ENCODE results near the gene GREM1. TPM values are rescaled to one million over a fixed set of nuclear protein-coding genes. Genes with fewer than 3 reads are reported as not detected.

GREM1 gene
- total RNA-seq, 4 donors from 2014 or later: 0.79 to 77.3 (median 15.8) TPM

DNA sequence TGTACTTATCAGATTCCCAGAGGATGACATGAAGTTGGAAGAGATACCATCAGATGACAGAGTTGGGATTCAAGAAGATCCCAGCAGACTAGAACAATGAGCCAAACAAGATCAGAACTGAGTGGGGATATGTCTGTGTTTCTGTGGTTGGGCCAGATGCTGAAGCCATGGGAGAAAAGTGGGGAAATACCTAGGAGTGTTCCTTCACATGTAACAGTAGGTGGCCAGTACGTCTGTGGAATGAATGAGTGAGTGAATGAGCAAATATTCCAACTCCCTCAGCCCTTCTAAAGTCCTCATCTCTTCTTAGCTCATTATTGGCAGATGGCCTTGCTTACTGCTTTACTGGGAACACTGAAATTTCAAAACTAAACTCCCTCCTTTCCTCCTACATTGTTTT is 32.2 kb upstream of the GREM1 start:
- DNase-seq (ENCODE audit: low spot score) (no peak), ATAC-seq (ENCODE audit: low FRiP score) (no peak)
- TF ChIP-seq, protein P1, sequence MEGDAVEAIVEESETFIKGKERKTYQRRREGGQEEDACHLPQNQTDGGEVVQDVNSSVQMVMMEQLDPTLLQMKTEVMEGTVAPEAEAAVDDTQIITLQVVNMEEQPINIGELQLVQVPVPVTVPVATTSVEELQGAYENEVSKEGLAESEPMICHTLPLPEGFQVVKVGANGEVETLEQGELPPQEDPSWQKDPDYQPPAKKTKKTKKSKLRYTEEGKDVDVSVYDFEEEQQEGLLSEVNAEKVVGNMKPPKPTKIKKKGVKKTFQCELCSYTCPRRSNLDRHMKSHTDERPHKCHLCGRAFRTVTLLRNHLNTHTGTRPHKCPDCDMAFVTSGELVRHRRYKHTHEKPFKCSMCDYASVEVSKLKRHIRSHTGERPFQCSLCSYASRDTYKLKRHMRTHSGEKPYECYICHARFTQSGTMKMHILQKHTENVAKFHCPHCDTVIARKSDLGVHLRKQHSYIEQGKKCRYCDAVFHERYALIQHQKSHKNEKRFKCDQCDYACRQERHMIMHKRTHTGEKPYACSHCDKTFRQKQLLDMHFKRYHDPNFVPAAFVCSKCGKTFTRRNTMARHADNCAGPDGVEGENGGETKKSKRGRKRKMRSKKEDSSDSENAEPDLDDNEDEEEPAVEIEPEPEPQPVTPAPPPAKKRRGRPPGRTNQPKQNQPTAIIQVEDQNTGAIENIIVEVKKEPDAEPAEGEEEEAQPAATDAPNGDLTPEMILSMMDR (IDR thresholded peaks at IDR 0.05): no peak

DNA sequence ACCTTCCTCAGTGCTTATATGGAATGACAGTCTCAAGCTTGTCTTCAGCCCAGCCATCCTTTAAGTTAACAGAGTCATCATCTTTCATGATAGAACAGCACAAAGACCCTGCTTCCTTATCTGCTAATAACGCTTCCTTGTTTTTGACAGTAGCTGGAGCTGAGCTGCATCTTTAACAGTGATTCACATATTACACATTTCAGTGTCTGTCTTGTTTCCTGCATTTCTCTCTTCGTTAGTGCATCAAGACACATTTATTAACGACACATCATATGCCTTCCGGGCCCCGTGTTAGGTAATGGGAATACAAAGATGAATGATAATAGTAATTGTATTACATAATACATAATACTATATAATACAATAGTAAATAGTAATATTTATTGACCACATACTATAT is 30.2 kb upstream of the GREM1 start:
- ATAC-seq (ENCODE audit: low FRiP score) (no peak), DNase-seq (ENCODE audit: low spot score) (no peak)
- TF ChIP-seq, protein P1 (IDR thresholded peaks at IDR 0.05): no peak

DNA sequence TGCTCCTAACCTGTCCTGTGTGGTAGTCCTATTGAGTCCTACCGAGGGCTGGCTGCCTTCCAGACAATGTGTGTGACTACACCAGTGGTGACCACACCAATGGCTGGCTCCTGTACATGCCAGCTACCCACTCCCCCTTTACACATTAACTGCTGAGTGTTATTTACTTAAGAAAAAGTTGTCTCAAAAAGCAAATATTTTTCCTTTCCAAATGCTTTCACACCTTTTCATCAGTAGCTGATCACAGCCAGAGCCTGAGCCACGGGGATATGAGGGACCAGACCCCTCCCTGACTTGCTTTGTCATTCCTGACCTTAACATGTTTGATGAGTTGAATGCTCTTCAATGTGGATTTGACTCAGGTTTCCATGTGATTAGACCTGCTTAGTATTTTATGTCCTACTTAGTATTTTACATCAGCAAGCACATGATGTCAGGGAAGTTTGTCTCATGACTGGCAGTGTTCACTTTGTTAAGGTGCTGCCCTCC is 29.6 kb upstream of the GREM1 start:
- DNase-seq (ENCODE audit: low spot score) (no peak), ATAC-seq (ENCODE audit: low FRiP score) (no peak)
- TF ChIP-seq, protein P1 (IDR thresholded peaks at IDR 0.05): no peak

DNA sequence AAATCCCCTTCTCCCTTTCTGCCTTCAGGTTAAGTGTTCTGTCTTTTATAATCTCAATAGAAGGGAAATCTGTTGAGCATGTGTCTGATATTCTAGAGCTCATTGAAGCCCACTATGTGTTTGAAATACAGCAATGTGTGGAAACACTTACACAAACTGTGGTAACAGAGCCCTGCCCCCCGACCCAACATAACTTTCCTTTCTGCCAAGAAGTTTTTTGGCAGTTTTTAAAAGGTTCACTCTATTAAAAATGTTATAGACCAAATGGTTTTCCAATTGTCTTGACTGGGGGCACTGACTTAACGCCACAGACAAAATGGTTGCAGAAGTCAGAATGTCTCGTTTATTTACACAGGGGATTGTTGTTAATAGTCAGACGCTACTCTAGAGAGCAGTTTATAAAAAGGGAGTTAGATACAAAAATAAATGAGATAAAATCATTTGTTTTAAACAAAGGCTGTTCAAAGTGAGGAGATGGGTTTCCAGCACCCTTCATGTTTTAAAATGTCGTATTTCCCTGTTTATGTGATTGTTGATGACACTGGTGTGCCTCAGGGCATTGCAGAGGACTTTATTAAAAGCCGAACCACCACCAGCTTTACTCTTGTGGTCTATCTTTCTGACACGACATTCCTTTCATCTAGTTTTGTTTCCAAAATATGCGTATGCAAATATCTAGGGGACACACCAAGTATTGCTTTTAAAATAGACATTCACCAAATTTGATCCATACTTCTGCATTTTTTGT is 26.7 kb upstream of the GREM1 start:
- TF ChIP-seq, protein P1 (IDR thresholded peaks at IDR 0.05): no peak
- ATAC-seq (ENCODE audit: low FRiP score) (no peak), DNase-seq (ENCODE audit: low spot score) (no peak)

DNA sequence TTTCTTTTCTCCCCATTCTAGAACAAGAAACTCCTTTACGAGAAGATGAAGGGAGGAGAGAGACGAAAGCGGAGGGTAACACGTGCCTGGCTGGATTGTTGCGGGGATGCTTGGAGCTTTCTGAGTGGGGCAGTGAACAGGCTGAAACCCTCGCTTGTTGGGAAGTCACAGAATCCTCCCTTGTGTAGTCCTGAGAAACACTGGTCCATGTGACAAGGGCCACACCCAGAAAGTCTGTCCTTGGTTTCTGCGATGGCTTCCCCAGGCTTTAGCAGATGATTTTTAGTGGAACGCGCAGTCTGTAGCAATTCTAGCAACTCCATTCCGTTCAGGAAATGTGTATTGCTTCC is 26.1 kb upstream of the GREM1 start:
- ATAC-seq (ENCODE audit: low FRiP score) (no peak), DNase-seq (ENCODE audit: low spot score) (no peak)

DNA sequence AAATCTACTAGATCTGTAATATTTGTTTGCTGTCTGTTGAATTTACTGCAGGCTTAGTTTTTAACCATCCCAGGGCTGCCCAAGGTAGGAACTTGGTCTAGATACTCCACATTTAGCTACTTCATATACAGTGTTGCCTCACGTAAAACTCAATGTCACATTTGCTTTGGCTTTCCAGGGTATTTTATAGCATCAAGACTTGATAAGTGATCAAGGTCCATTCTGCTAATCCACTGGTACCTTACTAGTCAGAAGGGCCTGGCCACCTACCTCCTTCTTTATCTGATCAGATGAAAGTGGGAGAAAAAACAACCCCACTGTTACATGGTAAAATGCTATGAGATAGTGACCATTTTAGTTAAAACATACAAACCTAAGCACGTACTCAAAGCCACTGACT is 25.5 kb upstream of the GREM1 start:
- TF ChIP-seq, protein P1 (IDR thresholded peaks at IDR 0.05): no peak
- DNase-seq (ENCODE audit: low spot score): no peak
- ATAC-seq (ENCODE audit: low FRiP score): no peak

More for the DNA sequence above, 26.1 kb upstream of the GREM1 start:
- TF ChIP-seq, protein P1 (IDR thresholded peaks at IDR 0.05): no peak

All from omental fat pad (tissue), 4 donors.